Measurements from ENCODE around the gene LPP.

GRCh38 chr3:188881954-188882641 lies 728.1 kb downstream of the LPP start:
- no peak for TF ChIP-seq POLR2A (IDR thresholded peaks at IDR 0.05; ENCODE audit: low read depth, low read length)
- TF ChIP-seq TAF1 (IDR thresholded peaks at IDR 0.05; ENCODE audit: low read depth, low read length), result no peak
- TF ChIP-seq POLR2AphosphoS5 (IDR thresholded peaks at IDR 0.05; ENCODE audit: low read depth, low read length), result no peak
- no peak for TF ChIP-seq POU2F2 (IDR thresholded peaks at IDR 0.05; ENCODE audit: low read depth, low read length)
- TF ChIP-seq SPI1 (IDR thresholded peaks at IDR 0.05; ENCODE audit: low read depth, low read length), result no peak
- TF ChIP-seq PAX5 (IDR thresholded peaks at IDR 0.05; ENCODE audit: insufficient read depth, low read length, severe bottlenecking), result no peak

Data from GM12891 (cell line).